Liver (tissue), 9 donors: ENCODE measurements around the gene RARG. TPM values are rescaled to one million over a fixed set of nuclear protein-coding genes. Genes with fewer than 3 reads are reported as not detected.

Source experiments
- DNase-seq: peaks from one replicate; pipeline ENCODE4 v3.0.0-alpha.2; 2017; ENCODE audit warnings: low spot score
- H3K27ac ChIP-seq, 2 donors: one replicate each; pipeline ENCODE4 v1.7.0; 2013; ENCODE audit warnings: inconsistent platforms in 2 of 2, low read length in 2 of 2, control low read depth in 1 of 2, low read depth in 1 of 2, mild to moderate bottlenecking in 1 of 2
- H3K27me3 ChIP-seq, 4 donors: one replicate each; pipeline versions ENCODE4 v1.6.1 to v1.7.0; 2013; ENCODE audit warnings: low read length in 3 of 4, inconsistent platforms in 1 of 4, mild to moderate bottlenecking in 1 of 4, moderate library complexity in 1 of 4; ENCODE audit not compliant: control insufficient read depth in 4 of 4, insufficient read depth in 4 of 4
- H3K36me3 ChIP-seq, 4 donors: one replicate each; pipeline versions ENCODE4 v1.6.1 to v1.7.0; 2013; ENCODE audit warnings: low read length in 3 of 4, mild to moderate bottlenecking in 3 of 4, low read depth in 1 of 4, moderate library complexity in 1 of 4; ENCODE audit not compliant: control insufficient read depth in 4 of 4, insufficient read depth in 3 of 4
- H3K4me1 ChIP-seq, 4 donors: one replicate each; pipeline versions ENCODE4 v1.6.1 to v1.7.0; 2013; ENCODE audit warnings: low read length in 3 of 4, mild to moderate bottlenecking in 3 of 4, moderate library complexity in 1 of 4; ENCODE audit not compliant: control insufficient read depth in 4 of 4, insufficient read depth in 4 of 4
- H3K4me3 ChIP-seq, 3 donors: one replicate each; pipeline versions ENCODE4 v1.6.1 to v1.7.0; 2013; ENCODE audit warnings: low read length in 3 of 3, control low read depth in 1 of 3, low read depth in 1 of 3, mild to moderate bottlenecking in 1 of 3
- H3K9ac ChIP-seq, 2 donors: one replicate each; pipeline ENCODE4 v1.7.0; 2013; ENCODE audit warnings: low read length in 2 of 2, mild to moderate bottlenecking in 2 of 2, moderate library complexity in 2 of 2, control low read depth in 1 of 2, low read depth in 1 of 2
- H3K9me3 ChIP-seq, 4 donors: one replicate each; pipeline versions ENCODE4 v1.6.1 to v1.7.0; 2013; ENCODE audit warnings: low read length in 3 of 4; ENCODE audit not compliant: control insufficient read depth in 4 of 4
- ATF3 ChIP-seq: IDR thresholded peaks from 2 replicates; pipeline ENCODE4 v1.6.1; 2016; ENCODE audit warnings: antibody characterized with exemption
- CTCF ChIP-seq: fragments of 150-350 bp; IDR thresholded peaks from 2 replicates; pipeline ENCODE4 v1.5.1; 2017; ENCODE audit warnings: improper control_type of control experiment, low read depth, low read length; ENCODE audit not compliant: missing input control
- EGR1 ChIP-seq, 2 donors: IDR thresholded peaks; 2 replicates each; pipeline ENCODE4 v1.6.1; 2016 to 2018; ENCODE audit warnings: antibody characterized with exemption in 2 of 2, low read depth in 2 of 2
- FOXA1 ChIP-seq: IDR thresholded peaks from 2 replicates; pipeline ENCODE4 v1.6.1; 2016; ENCODE audit warnings: antibody characterized with exemption
- FOXA2 ChIP-seq: IDR thresholded peaks from 2 replicates; pipeline ENCODE4 v1.6.1; 2016; ENCODE audit warnings: antibody characterized with exemption
- HNF4A ChIP-seq, 2 donors: conservative IDR thresholded peaks; 2 replicates each; pipeline ENCODE4 v1.6.1; 2016; ENCODE audit warnings: antibody characterized with exemption in 2 of 2, mild to moderate bottlenecking in 2 of 2
- HNF4G ChIP-seq: IDR thresholded peaks from 2 replicates; pipeline ENCODE4 v1.6.1; 2016; ENCODE audit warnings: antibody characterized with exemption
- NR2F2 ChIP-seq: IDR thresholded peaks from 2 replicates; pipeline ENCODE4 v1.6.1; 2016; ENCODE audit warnings: antibody characterized with exemption
- RAD21 ChIP-seq, 2 donors: IDR thresholded peaks; 2 replicates each; pipeline ENCODE4 v1.6.1; 2016; ENCODE audit warnings: antibody characterized with exemption in 2 of 2, mild to moderate bottlenecking in 2 of 2
- REST ChIP-seq: IDR thresholded peaks from 2 replicates; pipeline ENCODE4 v1.6.1; 2016; ENCODE audit warnings: antibody characterized with exemption, mild to moderate bottlenecking
- RXRA ChIP-seq, 2 donors: IDR thresholded peaks; 2 replicates each; pipeline ENCODE4 v1.6.1; 2017 to 2018; ENCODE audit warnings: antibody characterized with exemption in 2 of 2, mild to moderate bottlenecking in 1 of 2
- SP1 ChIP-seq: IDR thresholded peaks from 2 replicates; pipeline ENCODE4 v1.6.1; 2018; ENCODE audit warnings: antibody characterized with exemption, mild to moderate bottlenecking
- YY1 ChIP-seq: IDR thresholded peaks from 2 replicates; pipeline ENCODE4 v1.6.1; 2016; ENCODE audit warnings: antibody characterized with exemption, mild to moderate bottlenecking
- ZBTB33 ChIP-seq: IDR thresholded peaks from 2 replicates; pipeline ENCODE4 v1.6.1; 2016; ENCODE audit warnings: antibody characterized with exemption
- WGBS: extraction: QIAGEN DNeasy Blood & Tissue Kit; methylation state at CpG from one replicate; pipeline ENCODE4 v1.1.7; 2013; 5-methylcytosine and 5-hydroxymethylcytosine counted together
- polyA plus RNA-seq, 2 donors: library from polyadenylated mRNA; stranded (reverse) in 1 of 2; unstranded in 1 of 2; fragments of 200-250 nt in 1 of 2; fragments of >200 nt in 1 of 2; fragmentation: Nextera tagmentation in 1 of 2; extraction: Ambion mirVana in 1 of 2; gene quantifications; one replicate each; pipeline versions ENCODE4 v1.2.1 to v1.2.3, GENCODE V29; 2013 to 2015
- total RNA-seq, 2 donors: library from RNA; depleted of rRNA; stranded (reverse); fragments of >200 nt; gene quantifications; one replicate each; pipeline ENCODE4 v1.2.3, GENCODE V29; 2014
- donor health status: healthy.
- donor health status: healthy.
- donor health status: healthy.
- donor health status: healthy.
- donor health status: healthy.

The RARG gene
- total and polyA plus RNA-seq, 4 donors, result 1.7 to 3.1 (median 2.7) TPM

GRCh38 chr12:53200107-53200457 is 31.9 kb downstream of the RARG start (continued):
- TF ChIP-seq CTCF, result no peak

GRCh38 chr12:53199700-53200099 is 32.3 kb downstream of the RARG start:
- TF ChIP-seq ZBTB33 (no peak), RAD21 (IDR thresholded peaks at IDR 0.05) (no peak), SP1 (no peak), NR2F2 (no peak), FOXA1 (no peak), HNF4A (conservative IDR thresholded peaks at IDR 0.05) (no peak), FOXA2 (no peak)
- WGBS, result 95% methylated on average over 3 of the region's 3 CpGs
- Histone ChIP-seq H3K36me3 (no peaks in the 10 kb centered on the region), H3K9ac (no peak overlapping the region), H3K4me1 (peaks cover 0 to 29% (median 28%) of the 10 kb centered on the region in 4 donors), H3K4me3 (no peak overlapping the region), H3K27me3 (no peaks in the 10 kb centered on the region), H3K9me3 (no peaks in the 10 kb centered on the region), H3K27ac (no peak overlapping the region)
- DNase-seq, result no peak

- no peak for TF ChIP-seq CTCF
- no peak for TF ChIP-seq REST
- no peak for TF ChIP-seq SP1
- no peak for TF ChIP-seq RXRA (IDR thresholded peaks at IDR 0.05)
- no peak for TF ChIP-seq EGR1 (IDR thresholded peaks at IDR 0.05; ENCODE audit: low read depth in 2 of 2)
- TF ChIP-seq ZBTB33, result no peak
- no peak for TF ChIP-seq HNF4G
- no peak for TF ChIP-seq ATF3
- no peak for TF ChIP-seq FOXA2
- no peak for TF ChIP-seq YY1
- DNase-seq, result no peak
- WGBS, result 81% methylated on average over 5 of the region's 5 CpGs
Measured at GRCh38 chr12:53198486-53199110, 33.4 kb downstream of the RARG start.

More at GRCh38 chr12:53198486-53199110, 33.4 kb downstream of the RARG start:
- Histone ChIP-seq H3K27me3 (no peaks in the 10 kb centered on the region), H3K4me1 (peaks cover 0 to 34% (median 32%) of the 10 kb centered on the region in 4 donors), H3K36me3 (no peaks in the 10 kb centered on the region), H3K4me3 (no peak overlapping the region), H3K27ac (no peak overlapping the region), H3K9me3 (no peaks in the 10 kb centered on the region), H3K9ac (no peak overlapping the region)
